GM18508 (cell line): ENCODE results near the gene PAPPA.

ENCODE experiments used
- ATAC-seq: cut with Tn5 transposase; IDR thresholded peaks from one replicate; pipeline ENCODE4 v1.9.1; 2021; ENCODE audit warnings: moderate number of reproducible peaks; ENCODE audit not compliant: insufficient read depth, unreplicated experiment

The PAPPA gene

GRCh38 chr9:116366241-116366640 lies 212.7 kb downstream of the PAPPA start:
- no peak for ATAC-seq

DNA sequence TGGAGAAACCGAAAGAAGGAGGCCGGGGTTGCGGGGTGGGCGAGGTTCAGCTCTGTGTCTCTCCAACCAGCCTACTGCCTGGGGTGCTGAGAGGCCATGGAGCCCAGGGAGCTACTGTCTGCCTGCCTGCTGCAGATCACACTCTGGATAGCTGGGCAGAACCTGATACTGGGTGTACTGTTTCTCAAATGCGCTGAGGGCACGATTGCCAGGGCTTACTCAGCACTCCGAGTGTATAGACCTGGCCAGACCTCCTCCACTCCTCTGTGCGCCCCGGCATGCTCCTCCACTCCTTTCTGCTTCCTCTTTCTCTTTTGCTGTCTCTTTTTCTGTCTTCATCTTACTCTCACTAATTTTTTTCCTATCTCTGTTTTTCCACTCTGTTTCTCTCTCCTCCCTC lies 215.1 kb downstream of the PAPPA start:
- ATAC-seq: no peak

GRCh38 chr9:116369706-116370105 lies 216.1 kb downstream of the PAPPA start:
- no peak for ATAC-seq

DNA sequence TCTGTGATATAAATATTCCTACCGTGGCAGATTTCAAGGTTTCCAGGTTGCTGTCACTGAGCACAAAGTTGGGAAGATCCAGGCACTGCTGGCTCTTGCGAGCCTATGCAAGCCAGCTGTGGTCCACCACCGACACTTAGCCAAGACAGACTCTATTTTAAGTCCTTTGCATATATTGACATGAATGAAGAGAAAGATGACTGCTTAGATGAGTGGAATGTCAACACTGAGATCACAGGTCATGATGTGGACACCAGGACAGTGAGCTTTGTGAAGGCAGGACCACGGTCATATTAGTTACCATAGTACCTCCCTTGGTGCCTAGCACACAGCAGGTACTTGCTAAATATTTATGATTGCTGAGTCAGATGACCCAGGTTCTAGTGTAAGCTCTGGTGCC lies 217.0 kb downstream of the PAPPA start:
- ATAC-seq: no peak

DNA sequence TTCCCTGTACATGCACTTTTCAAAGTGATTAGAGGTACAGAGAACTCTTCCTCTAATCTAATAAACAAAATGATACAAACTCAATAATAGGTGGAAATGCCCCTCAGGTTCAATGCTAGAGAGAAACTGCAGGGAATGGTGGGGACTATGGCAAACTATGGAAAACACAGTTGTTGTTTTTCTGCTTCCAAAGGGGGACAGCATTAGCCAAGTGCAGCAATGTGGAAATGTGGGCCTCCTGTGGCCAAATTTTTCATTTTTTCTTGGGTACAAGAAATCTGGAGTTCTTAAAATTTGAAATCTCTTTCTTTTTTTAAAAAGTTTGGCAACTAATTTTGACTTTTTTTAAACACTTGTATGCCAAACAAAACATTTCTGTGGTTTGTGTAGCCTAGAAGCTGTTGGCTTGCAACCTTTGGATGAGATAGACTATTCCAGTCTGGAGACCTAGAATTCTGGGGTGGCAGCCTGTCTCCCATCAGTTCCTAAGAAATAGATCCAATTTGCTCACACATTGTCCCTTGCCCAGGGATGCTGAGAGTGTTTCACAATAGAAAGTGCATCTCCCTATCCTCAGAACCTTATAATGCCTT lies 218.6 kb downstream of the PAPPA start:
- ATAC-seq: no peak

DNA sequence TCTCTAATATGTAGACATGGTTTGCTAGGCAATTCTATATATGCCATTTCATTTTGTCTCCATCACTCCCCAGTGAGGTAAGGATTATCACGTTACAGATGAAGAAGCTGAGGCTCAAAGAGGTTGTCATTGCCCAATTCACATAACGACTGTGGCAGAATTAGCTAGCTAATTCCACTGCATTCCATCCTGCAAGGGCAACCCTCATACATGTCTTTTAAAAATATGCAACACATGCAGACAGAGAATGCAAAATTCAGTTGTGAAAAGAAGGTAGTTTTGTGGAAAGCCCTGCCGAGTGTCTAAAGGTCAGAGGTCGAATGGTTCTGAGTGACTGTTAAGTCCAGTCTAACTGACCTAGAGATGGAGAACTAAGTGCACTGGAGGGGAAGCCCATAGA lies 219.2 kb downstream of the PAPPA start:
- ATAC-seq: no peak

- no peak for ATAC-seq
These were observed 223.7 kb downstream of the PAPPA start for GRCh38 chr9:116377179-116377798.

- ATAC-seq: no peak
These were observed 225.3 kb downstream of the PAPPA start for GRCh38 chr9:116378873-116379272.

GRCh38 chr9:116379821-116380220 lies 226.2 kb downstream of the PAPPA start:
- ATAC-seq: no peak

- no peak for ATAC-seq
These were observed 227.0 kb downstream of the PAPPA start for GRCh38 chr9:116380496-116380995.

GRCh38 chr9:116381350-116381749 lies 227.8 kb downstream of the PAPPA start:
- ATAC-seq: no peak

- no peak for ATAC-seq
These were observed 228.5 kb downstream of the PAPPA start for GRCh38 chr9:116382053-116382452.

GRCh38 chr9:116383133-116383532 lies 229.5 kb downstream of the PAPPA start:
- no peak for ATAC-seq

DNA sequence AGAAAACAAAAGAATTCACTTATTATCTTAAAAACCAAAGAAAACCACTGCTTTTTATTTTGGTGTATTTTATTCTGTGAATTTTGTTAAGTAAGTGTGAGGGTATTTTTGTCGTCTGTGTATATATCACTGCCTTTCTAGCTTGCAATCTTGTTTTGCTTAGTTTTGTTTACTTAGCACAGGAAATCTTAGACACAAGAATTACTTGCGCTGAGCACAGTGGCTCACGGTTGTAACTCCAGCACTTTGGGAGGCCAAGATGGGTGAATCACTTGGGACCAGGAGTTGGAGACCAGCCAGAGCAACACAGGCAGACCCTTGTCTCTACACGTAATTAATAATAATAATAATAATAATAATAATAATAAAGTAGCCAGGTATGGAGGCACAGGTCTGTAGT lies 230.3 kb downstream of the PAPPA start:
- no peak for ATAC-seq

DNA sequence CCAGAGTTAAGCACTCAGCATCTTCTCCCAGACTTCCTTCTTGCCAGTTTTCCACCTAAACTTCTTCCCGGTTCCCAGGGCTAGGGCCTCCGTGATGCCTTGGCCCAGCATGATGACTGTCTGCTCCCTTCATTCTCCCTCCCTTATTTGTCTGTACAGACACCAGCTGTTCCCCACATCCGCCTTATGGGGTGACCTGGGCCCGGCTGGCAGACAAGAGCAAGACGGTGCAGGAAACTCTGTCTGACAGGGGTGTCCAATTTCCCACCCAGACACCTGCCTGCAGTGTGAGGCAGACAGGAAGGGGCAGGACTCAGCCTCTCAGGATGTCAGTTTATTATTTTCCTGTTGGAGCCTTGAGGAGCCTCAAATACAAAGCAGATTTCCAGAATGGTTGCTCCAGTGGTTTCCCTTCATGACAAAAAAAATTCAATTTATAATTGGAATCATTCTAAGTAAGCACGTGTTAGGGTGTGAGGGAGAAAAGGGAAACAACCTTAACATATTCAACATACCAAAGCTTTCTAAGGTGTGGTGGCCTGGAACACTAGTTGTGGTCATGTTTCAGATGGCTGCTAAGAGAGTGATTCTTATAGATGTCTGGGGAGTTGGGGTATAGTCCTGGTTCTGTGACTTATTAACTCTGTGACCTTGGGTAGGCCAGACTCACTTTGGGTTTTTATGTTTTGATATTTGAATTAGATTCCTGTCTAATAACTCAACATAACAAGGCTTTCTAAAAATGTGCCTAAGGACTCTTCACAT lies 234.5 kb downstream of the PAPPA start:
- peak; percentile 48 for ATAC-seq

- no peak for ATAC-seq
These were observed 236.1 kb downstream of the PAPPA start for GRCh38 chr9:116389541-116390302.

DNA sequence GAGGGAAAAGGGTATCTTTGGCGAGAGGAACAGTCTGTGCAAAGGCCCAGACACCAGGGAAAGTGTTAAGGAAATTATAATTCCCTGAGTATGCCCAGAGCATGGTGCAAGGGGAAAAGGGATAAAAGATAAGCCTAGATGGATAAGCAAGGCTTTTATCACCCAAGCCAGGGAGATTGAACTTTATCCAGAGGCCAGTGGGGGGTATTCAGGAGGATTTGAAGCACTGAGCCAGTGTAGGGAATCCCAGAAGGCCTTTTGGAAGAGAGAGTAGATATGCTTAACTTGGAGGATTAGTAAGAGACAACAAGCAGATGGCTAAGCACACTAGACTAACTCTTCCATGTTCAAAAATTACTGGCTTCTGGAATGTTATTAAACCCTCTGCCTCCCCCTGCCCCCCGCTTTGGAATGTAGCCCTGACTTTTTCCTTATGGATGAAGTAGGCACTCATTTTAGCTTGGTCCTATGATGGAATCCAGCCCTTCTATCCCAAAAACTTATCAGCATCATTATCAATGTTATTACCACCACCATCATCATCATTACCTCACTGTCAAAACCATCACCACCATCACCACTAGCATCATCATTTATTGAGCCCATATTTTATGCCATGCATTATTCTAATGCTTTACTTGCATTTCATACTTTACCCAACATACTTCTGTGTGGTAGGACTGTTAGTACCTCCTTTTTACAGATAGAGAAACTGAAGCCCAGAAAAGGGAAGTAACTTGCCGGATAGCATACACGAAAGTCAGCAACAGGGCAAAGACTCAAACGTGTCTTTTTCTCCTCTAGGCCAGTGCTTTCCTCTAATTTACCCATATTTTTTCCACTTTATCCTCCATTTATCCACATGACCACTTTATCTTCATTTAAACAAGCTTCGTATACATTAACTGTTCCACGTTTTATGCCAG lies 237.0 kb downstream of the PAPPA start:
- peak; percentile 72 for ATAC-seq

- ATAC-seq: no peak
These were observed 237.8 kb downstream of the PAPPA start for GRCh38 chr9:116391306-116391900.

DNA sequence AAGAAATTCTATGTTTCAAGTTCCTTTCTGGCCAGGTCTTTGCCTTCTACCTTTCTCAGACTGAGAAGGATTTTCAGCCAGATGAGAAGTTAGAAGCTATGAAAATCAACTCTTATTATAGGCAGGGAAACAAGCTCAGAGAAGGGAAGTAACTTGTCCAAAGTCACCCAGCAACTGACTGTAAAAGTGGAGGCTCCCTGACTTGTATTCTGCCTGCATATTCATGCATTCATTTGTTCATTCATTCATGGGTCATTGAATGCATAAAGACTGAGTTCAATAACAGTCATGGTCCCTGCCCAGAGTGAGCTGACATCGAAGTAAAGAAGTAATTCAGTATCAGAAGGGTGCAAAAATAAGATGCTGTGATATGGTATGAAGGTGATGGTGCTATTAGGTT lies 239.6 kb downstream of the PAPPA start:
- no peak for ATAC-seq
